GM10266 (cell line): ENCODE results near the gene SORCS2.
"Not testable (repeated sequence)": the region's sequence is repeated elsewhere in the genome, so short reads cannot be mapped to it uniquely, and the experiment has no call there.

ENCODE experiments used
- DNase-seq: peaks from one replicate; pipeline ENCODE4 v3.0.0; 2012; ENCODE audit errors: extremely low spot score
- CTCF ChIP-seq: IDR thresholded peaks from 2 replicates; pipeline ENCODE4 v1.5.1; 2012; ENCODE audit warnings: mild to moderate bottlenecking, low read depth; ENCODE audit not compliant: control insufficient read depth, insufficient read depth; ENCODE audit errors: missing control alignments

Gene SORCS2

GRCh38 chr4:7448036-7448435 lies 255.7 kb downstream of the SORCS2 start:
- DNase-seq = no peak
- TF ChIP-seq CTCF = no peak

GRCh38 chr4:7450775-7451433 lies 258.6 kb downstream of the SORCS2 start:
- no peak for TF ChIP-seq CTCF
- no peak for DNase-seq

- no peak for DNase-seq
- TF ChIP-seq CTCF = no peak
Observed at GRCh38 chr4:7451434-7451789, 259.1 kb downstream of the SORCS2 start.

GRCh38 chr4:7451800-7452199 lies 259.5 kb downstream of the SORCS2 start:
- no peak for TF ChIP-seq CTCF
- DNase-seq = no peak

- not testable (repeated sequence) for DNase-seq
Observed at GRCh38 chr4:7452802-7453201, 260.5 kb downstream of the SORCS2 start.

GRCh38 chr4:7457201-7458065 lies 265.1 kb downstream of the SORCS2 start:
- TF ChIP-seq CTCF = no peak
- DNase-seq = no peak

GRCh38 chr4:7458066-7458425 lies 265.7 kb downstream of the SORCS2 start:
- no peak for DNase-seq
- TF ChIP-seq CTCF = no peak
